Measurements from ENCODE around the gene CPLX3. TPM values are rescaled to one million over a fixed set of nuclear protein-coding genes. Genes with fewer than 3 reads are reported as not detected.

CPLX3 gene
- total and polyA plus RNA-seq, 10 of the 15 experiments (the other 5 are each of a cell fraction or from before 2014, with no cell fraction given): 0.02 to 0.04 TPM; not detected in 8

GRCh38 chr15:74776821-74777768 lies 49.3 kb upstream of the CPLX3 start:
- ChIA-PET RAD21 (ENCODE audit: unreplicated experiment) (interaction anchor here (0.6 to 25.2 kb wide), 14 partner anchors 8 to 393 kb away, joined by 3 to 1186 read pairs (median 4); partner anchors contain the start of genes ARID3B and CSK), CTCF (interaction anchor here (0.9 to 25.9 kb wide), 14 partner anchors 1 to 392 kb away, joined by 3 to 1288 read pairs (median 4); partner anchors contain the start of genes CSK and ULK3), SMC1A (ENCODE audit: uncharacterized antibody, unreplicated experiment) (interaction anchor here (0.6 to 17.6 kb wide), 11 partner anchors 16 to 395 kb away, joined by 3 to 811 read pairs (median 3); partner anchors contain the start of gene SCAMP2), POLR2A (interaction anchor here (0.6 to 17.5 kb wide), 16 partner anchors 12 to 392 kb away, joined by 3 to 602 read pairs (median 4); partner anchors contain the start of genes ARID3B, COX5A and CSK)
- DNase-seq (ENCODE audit: low read depth, low spot score): peak; percentile 86
- Histone ChIP-seq H3K4me3 (peak overlapping the region; percentile 41; the same call in 1 of the 2 replicates), H3K9me3 (replicated peaks; ENCODE audit: control insufficient read depth, insufficient read depth, low read length) (no peaks in the 10 kb centered on the region), H3K27ac (ENCODE audit: control insufficient read depth, insufficient read depth) (peak overlapping the region; percentile 96), H3K9ac (ENCODE audit: control insufficient read depth, insufficient read depth, low read length) (peak overlapping the region; percentile 72), H2AFZ (ENCODE audit: control insufficient read depth, low read depth, low read length) (peak overlapping the region; percentile 9; the same call in 1 of the 2 replicates), H3K36me3 (ENCODE audit: control insufficient read depth in 2 of 2, insufficient read depth in 2 of 2, low read length in 1 of 2) (no peaks in the 10 kb centered on the region), H3K4me1 (ENCODE audit: control insufficient read depth, insufficient read depth, low read length) (peaks cover 83% of the 10 kb centered on the region), H3K4me2 (ENCODE audit: control insufficient read depth, insufficient read depth) (peak overlapping the region; percentile 43), H4K20me1 (ENCODE audit: control insufficient read depth, insufficient read depth) (no peaks in the 10 kb centered on the region), H3K79me2 (ENCODE audit: control insufficient read depth, insufficient read depth, low read length) (peaks cover 23% of the 10 kb centered on the region), H3K27me3 (replicated peaks in 1 of 2; ENCODE audit: control insufficient read depth in 2 of 2, insufficient read depth in 2 of 2, low read length in 1 of 2) (no peaks in the 10 kb centered on the region)
- BruUV-seq (replicated peaks): TSS peak; percentile 54
- intact Hi-C loops (cut with micrococcal nuclease; ENCODE audit: unreplicated experiment): loop anchor here (1.0 kb wide), 1 partner anchor 10 kb away; no protein-coding TSS in a partner anchor
- WGBS (ENCODE audit: insufficient coverage, insufficient replicate concordance, low lambda C conversion rate, missing lambda C conversion rate): 2% methylated on average over 13 of the region's 13 CpGs
- in situ Hi-C loops (cut with MboI): no loop called here
- FAIRE-seq: peak; percentile 77
- ATAC-seq: peak; percentile 74
- TF ChIP-seq TARDBP (IDR thresholded peaks at IDR 0.05; ENCODE audit: borderline replicate concordance): 0 out of 2 replicates have a peak, but pooled peaks have one; percentile 53
- TF ChIP-seq ELK1 (IDR thresholded peaks at IDR 0.05; ENCODE audit: low read depth, low read length): no peak
- TF ChIP-seq PKNOX1 (IDR thresholded peaks at IDR 0.05): 0 out of 2 replicates have a peak, but pooled peaks have one; percentile 25
- no peak for TF ChIP-seq CHD4 (IDR thresholded peaks at IDR 0.05)
- TF ChIP-seq NFIC (IDR thresholded peaks at IDR 0.05; ENCODE audit: low read depth, low read length): no peak
- TF ChIP-seq E4F1 (IDR thresholded peaks at IDR 0.05; ENCODE audit: borderline replicate concordance, partially characterized antibody): no peak
- TF ChIP-seq RAD21 (IDR thresholded peaks at IDR 0.05; ENCODE audit: insufficient read depth, low read depth, low read length): no peak
- no peak for TF ChIP-seq ATF2 (IDR thresholded peaks at IDR 0.05; ENCODE audit: low read length)
- no peak for TF ChIP-seq REST (IDR thresholded peaks at IDR 0.05; ENCODE audit: low read depth, low read length)
- no peak for TF ChIP-seq NR2C2 (IDR thresholded peaks at IDR 0.05; ENCODE audit: borderline replicate concordance, control insufficient read depth, insufficient read length, low read depth)

All from GM12878 (cell line).